Neuron (in vitro differentiated cells): Measurements from ENCODE around the gene PAX2.

Source experiments
- H2AFZ ChIP-seq: one replicate; pipeline ENCODE4 v1.6.1; 2013; ENCODE audit warnings: low read depth, mild to moderate bottlenecking, inconsistent platforms, low read length, moderate library complexity
- H3K27me3 ChIP-seq: one replicate; pipeline ENCODE4 v1.6.1; 2013; ENCODE audit warnings: low read length; ENCODE audit not compliant: insufficient read depth
- H3K36me3 ChIP-seq: one replicate; pipeline ENCODE4 v1.6.1; 2013; ENCODE audit warnings: low read length; ENCODE audit not compliant: insufficient read depth
- H3K4me1 ChIP-seq: one replicate; pipeline ENCODE4 v1.6.1; 2013; ENCODE audit warnings: low read length; ENCODE audit not compliant: insufficient read depth
- H3K4me3 ChIP-seq: 2 replicates; pipeline ENCODE4 v1.5.1; 2013; ENCODE audit warnings: mild to moderate bottlenecking, low read length, moderate library complexity
- H3K9me3 ChIP-seq: one replicate; pipeline ENCODE4 v1.6.1; 2013; ENCODE audit warnings: low read length

Gene PAX2

DNA sequence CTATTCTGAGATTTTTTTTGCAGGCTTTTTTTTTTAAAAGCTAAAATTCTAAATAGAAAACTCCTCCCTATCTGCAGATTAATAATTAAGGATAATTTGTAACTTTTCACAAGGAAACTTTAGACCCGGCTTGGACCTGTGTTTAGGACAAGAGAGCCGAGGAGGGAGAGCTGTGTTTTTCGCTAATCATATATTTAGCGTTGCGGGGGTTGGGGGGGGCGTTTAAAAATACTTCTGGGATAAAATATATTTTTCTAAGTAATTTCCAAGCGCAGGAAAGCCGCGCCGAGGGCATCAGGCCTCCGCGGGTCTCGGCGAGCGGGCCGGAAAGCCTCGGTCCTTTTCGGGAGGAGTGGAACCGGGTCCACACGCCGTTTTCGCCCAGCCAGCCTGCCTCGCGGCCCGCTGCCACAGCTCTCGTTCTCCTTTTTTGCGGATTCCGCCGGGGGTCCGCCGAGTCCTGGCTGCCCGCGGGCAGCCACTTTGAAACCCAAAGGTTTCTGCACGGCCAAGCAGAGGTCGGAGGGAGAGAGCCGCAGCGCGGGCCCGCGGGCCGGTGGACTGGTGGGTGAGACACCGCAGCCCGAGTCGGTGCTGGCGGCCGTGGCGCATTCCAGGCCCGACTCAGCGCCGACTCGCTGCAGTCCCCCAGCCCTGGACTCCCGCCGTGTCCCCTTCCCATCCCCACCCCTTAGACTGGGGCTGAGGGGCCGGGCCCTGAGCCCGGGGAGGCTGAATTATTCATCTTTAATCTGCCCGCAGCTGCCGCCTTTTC, 2.3 kb downstream of the PAX2 start:
- H3K27me3 ChIP-seq = peaks cover 97% of the 10 kb centered on the region
- peaks cover 34% of the 10 kb centered on the region for H3K4me1 ChIP-seq
- H2AFZ ChIP-seq = no peak overlapping the region
- H3K36me3 ChIP-seq = no peaks in the 10 kb centered on the region
- no peak overlapping the region for H3K4me3 ChIP-seq
- H3K9me3 ChIP-seq = no peaks in the 10 kb centered on the region

DNA sequence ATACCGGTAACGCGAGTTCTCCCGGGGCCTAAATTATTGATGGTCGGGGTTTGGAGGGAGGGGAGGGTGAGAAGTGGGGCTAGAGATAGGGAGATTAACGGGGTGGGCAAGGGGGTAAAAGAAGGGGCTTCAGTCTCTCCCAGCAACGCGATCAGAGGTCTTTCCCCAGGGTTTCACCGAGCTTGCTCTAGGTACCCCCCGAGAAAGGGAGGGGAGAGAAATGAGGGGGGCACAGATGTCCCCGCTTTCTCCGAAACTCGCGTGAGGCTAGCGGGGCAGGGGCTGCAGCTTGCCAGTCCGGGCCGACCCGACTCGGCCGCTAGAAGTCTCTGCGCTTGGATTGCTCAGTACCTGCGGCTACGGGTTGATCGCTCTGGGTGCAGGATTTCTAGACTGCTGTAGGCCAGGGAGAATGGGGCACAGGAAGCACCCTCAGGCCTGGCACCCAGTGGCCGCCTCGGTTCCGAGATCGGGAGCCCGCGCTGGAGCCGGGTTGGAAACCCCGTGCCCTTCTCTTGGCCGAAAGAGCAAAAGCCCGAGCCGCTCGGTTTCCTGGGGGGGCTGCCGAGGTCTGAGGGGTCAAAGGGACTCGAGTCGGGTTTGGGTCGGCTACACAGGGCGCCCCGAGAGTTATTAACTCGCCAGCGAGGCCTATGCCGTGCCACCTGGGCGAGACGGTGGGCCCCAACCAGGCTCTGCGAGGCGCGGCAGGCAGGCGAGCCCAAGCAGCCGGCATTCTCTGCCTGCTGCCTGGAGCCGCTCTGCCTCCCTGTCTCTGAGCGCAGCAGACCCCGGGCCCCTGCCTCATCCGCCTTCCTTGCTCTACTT, 3.1 kb downstream of the PAX2 start:
- H3K27me3 ChIP-seq = peaks cover 97% of the 10 kb centered on the region
- H3K9me3 ChIP-seq = no peaks in the 10 kb centered on the region
- H3K36me3 ChIP-seq = no peaks in the 10 kb centered on the region
- H3K4me1 ChIP-seq = peaks cover 34% of the 10 kb centered on the region
- no peak overlapping the region for H3K4me3 ChIP-seq
- no peak overlapping the region for H2AFZ ChIP-seq

DNA sequence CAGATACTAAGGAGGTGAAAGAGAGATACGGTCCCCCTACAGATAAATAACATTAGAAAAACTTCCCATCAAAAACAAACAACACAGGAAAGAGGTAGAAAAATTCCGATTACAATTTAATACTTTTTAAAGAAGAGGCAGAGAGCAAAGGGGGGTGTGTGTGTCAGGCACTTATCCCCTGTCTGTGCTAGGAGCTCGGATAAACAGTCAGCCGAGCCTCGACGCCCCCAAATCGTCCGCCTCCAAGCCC, 3.6 kb downstream of the PAX2 start:
- Histone ChIP-seq H3K4me3 (no peak overlapping the region), H3K4me1 (peaks cover 31% of the 10 kb centered on the region), H2AFZ (no peak overlapping the region), H3K27me3 (peaks cover 97% of the 10 kb centered on the region), H3K9me3 (no peaks in the 10 kb centered on the region), H3K36me3 (no peaks in the 10 kb centered on the region)

- Histone ChIP-seq H3K4me3 (no peak overlapping the region), H3K4me1 (peaks cover 25% of the 10 kb centered on the region), H2AFZ (no peak overlapping the region), H3K9me3 (no peaks in the 10 kb centered on the region), H3K27me3 (peaks cover 97% of the 10 kb centered on the region), H3K36me3 (no peaks in the 10 kb centered on the region)
These were observed 4.2 kb downstream of the PAX2 start for GRCh38 chr10:100749309-100750217.

DNA sequence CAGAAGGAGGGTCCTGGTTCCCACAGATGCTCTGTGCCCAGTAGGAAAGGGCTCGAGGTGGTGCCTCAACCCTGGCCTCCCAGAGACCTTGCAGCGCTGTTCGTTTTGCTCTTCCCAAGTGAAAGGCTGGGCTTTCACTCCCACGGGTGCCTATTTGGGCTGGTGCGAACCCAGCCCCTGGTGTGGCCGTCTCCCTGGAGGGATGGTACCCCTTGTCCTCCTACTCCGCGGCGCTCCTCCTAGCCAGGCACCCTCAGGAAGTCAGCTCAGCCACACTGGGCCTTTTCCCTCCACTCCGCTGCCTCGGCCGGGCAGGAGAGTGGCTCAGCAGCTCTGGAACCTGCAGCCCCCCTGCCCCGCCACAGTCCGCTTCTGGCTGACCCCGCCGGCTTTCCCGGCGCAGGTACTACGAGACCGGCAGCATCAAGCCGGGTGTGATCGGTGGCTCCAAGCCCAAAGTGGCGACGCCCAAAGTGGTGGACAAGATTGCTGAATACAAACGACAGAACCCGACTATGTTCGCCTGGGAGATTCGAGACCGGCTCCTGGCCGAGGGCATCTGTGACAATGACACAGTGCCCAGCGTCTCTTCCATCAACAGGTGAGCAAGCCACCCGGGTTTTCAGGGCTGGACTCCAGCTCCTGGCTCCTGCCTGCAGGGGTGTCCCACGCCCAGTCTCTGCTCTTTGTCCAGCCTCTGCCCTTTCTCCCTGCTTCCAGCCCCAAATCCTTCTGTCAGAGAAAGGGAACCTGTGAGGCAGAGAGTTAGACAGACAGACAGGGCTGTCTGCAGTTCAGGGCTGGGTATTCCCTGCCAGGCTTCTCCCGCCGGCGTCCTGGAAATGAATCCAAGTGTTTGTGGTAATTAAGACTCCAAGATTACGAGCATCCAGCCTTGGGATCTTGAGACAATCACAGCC, 5.2 kb downstream of the PAX2 start:
- Histone ChIP-seq H3K9me3 (no peaks in the 10 kb centered on the region), H2AFZ (no peak overlapping the region), H3K36me3 (no peaks in the 10 kb centered on the region), H3K27me3 (peaks cover 98% of the 10 kb centered on the region), H3K4me1 (peaks cover 18% of the 10 kb centered on the region), H3K4me3 (no peak overlapping the region)

DNA sequence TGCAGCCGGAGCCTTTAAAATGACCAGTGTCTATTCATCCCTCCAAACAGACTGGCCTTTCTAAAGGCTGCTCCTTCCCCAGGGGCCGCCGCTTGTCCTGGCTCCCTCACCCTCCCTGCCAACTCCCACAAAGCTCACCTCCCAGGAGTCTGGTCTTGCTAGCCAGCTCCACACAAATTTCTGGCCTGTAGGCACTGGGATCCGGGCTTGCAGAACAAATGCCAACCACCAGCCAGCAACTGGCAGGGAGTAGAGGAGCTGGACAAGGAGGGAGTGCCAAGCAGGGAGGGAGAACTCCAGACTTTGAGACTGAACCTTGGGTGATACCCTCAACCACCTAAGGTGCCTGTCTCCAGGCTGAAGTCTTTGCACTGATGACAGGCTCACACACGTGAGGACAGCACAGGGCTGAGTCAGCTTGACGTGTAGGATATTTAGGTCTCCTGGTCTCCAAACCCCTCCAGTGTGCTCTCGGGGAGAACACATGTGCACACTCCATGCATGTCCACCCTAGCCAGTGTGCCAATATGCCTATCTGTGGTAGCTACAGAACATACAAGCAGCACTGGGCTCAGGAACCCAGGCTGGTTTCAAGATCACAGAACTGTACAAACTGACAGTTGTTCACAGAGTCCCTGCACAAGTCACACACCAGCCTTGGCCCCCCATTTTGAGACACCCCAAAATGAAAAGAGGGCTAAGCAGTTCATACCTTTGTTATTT, 6.0 kb downstream of the PAX2 start:
- Histone ChIP-seq H3K27me3 (peaks cover 98% of the 10 kb centered on the region), H3K9me3 (no peaks in the 10 kb centered on the region), H3K4me3 (no peak overlapping the region), H2AFZ (no peak overlapping the region), H3K4me1 (peaks cover 11% of the 10 kb centered on the region), H3K36me3 (no peaks in the 10 kb centered on the region)

- H3K27me3 ChIP-seq = peaks cover 91% of the 10 kb centered on the region
- H3K9me3 ChIP-seq = no peaks in the 10 kb centered on the region
- no peak overlapping the region for H3K4me3 ChIP-seq
- H2AFZ ChIP-seq = no peak overlapping the region
- H3K4me1 ChIP-seq = no peaks in the 10 kb centered on the region
- H3K36me3 ChIP-seq = no peaks in the 10 kb centered on the region
These were observed 10.4 kb downstream of the PAX2 start for GRCh38 chr10:100755821-100756220.

DNA sequence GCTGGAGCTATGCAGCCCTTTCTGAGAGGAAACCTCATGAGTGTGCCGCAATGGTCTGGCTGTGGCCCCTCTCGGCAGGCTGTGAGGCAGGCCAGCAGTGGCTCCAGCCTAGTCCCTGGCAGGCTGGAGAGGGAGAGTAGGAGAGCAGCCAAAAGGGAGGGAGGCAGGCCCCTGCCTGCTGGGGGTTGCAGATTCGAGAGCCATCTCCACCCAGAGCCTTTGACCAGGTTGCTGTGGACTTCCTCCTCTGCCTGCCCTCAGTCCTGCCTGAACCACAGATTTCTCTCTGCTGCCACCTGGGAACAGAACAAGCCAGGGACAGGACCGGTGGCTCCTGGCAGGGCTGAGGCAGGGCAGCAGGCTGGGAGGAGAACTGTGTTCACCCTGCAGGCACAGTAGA, 13.9 kb downstream of the PAX2 start:
- Histone ChIP-seq H3K9me3 (no peaks in the 10 kb centered on the region), H3K4me3 (no peak overlapping the region), H3K4me1 (no peaks in the 10 kb centered on the region), H3K36me3 (no peaks in the 10 kb centered on the region), H3K27me3 (peaks cover 76% of the 10 kb centered on the region), H2AFZ (no peak overlapping the region)

DNA sequence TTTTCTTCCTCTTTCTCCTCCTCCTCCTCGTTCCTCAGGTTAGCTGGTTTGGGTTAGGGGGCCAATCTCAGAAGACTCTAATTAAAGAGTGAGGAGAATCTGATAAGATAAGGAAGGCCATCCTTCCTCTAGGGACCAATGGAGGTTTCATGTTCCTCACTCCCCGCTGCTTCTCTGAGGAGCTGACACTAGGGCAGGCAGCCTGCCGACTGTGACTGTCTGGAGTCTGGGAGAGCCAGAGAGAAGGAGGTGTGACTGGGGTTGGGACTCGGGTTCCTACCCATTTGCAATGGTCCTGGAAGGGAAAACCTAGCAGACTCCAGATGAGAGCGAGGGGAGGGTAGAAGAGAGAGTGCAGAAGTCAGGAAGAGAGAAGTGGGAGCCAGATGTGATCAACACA, 15.3 kb downstream of the PAX2 start:
- no peak overlapping the region for H2AFZ ChIP-seq
- peaks cover 69% of the 10 kb centered on the region for H3K27me3 ChIP-seq

DNA sequence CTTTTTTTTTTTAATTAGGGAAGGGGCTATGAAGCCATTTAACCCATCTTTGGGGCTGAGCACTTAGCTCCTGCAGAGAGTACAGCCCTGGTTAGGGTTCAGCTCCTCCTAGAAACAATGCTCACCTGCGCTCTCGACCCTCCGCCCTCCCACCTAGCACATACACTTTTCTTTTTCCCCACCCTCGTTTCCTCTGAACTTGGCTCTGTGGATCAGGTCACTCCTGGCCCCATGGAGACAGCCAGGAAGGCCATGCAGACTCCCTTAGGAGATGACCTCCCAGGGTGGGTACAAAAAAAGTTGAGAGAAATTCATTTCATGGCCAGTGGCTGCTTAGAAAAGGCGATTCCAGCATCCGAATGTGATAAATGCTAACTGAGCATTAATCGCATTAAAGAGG, 15.8 kb downstream of the PAX2 start:
- no peaks in the 10 kb centered on the region for H3K36me3 ChIP-seq
- no peaks in the 10 kb centered on the region for H3K4me1 ChIP-seq
- H2AFZ ChIP-seq = no peak overlapping the region
- no peaks in the 10 kb centered on the region for H3K9me3 ChIP-seq
- H3K27me3 ChIP-seq = peaks cover 64% of the 10 kb centered on the region
- no peak overlapping the region for H3K4me3 ChIP-seq

More for the DNA sequence above, 15.3 kb downstream of the PAX2 start:
- H3K4me1 ChIP-seq = no peaks in the 10 kb centered on the region
- H3K9me3 ChIP-seq = no peaks in the 10 kb centered on the region
- H3K36me3 ChIP-seq = no peaks in the 10 kb centered on the region
- H3K4me3 ChIP-seq = no peak overlapping the region

DNA sequence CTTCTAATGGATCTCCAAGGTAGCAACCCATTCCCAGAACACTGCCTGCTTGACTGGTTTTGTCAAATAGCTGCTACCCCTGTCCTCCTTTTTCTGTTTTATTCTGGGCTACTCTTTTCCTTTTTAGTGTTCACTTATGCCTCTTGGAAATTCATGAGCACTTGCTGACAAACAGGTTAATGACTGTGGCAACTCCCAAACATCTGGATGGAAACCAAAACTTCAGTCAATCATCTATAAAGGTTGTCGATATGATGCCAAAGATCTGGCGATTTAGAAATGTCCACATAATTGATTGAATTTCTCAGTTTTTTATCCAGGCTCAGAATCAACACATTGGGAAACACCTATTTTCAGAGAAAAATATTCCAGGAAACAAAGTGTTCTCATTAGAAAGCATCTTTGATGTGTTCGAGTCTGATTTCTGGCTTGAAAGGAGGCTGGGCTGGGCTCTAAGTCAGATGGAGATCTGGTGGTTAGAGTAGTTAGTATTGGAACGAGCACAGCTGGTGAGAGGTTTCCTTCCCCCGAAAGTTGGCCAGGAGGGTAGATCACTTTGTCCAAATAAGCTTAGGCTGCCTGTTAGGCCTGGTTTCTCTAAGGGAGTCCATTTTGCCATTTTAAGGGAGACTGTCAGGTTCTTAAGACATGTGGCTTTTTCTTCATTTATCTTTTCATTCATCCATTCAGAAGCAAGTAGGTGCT, 17.8 kb downstream of the PAX2 start:
- Histone ChIP-seq H3K4me3 (no peak overlapping the region), H3K27me3 (peaks cover 66% of the 10 kb centered on the region), H3K9me3 (no peaks in the 10 kb centered on the region), H3K36me3 (no peaks in the 10 kb centered on the region), H2AFZ (no peak overlapping the region), H3K4me1 (no peaks in the 10 kb centered on the region)
